Activated CD4-positive, alpha-beta memory T cell treated with anti-CD3 and anti-CD28 coated beads, Interleukin-2, amount 10 ng/mL, durations not matched to agents 7 days and 5 days (primary cell): ENCODE data around the gene C9orf78. TPM values are rescaled to one million over a fixed set of nuclear protein-coding genes. Genes with fewer than 3 reads are reported as not detected.
"Not testable (repeated sequence)": the region's sequence is repeated elsewhere in the genome, so short reads cannot be mapped to it uniquely, and the experiment has no call there.

Source experiments
- CTCF ChIA-PET: fragments of 350-600 bp; sonication (Branson Sonifier 250); formaldehyde crosslinking; loops from one replicate; lab custom pipeline; 2021; ENCODE audit warnings: antibody characterized with exemption, inconsistent platforms; lab: Charles Lee
- POLR2A ChIA-PET: fragments of 350-600 bp; sonication (Branson Sonifier 250); formaldehyde crosslinking; loops from one replicate; lab custom pipeline; 2021; ENCODE audit warnings: antibody characterized with exemption; lab: Charles Lee
- DNase-seq: peaks from one replicate; pipeline ENCODE4 v3.0.0-alpha.2; 2020
- H3K27ac Mint-ChIP-seq: one replicate; pipeline ENCODE4 v1.8.0; 2021; ENCODE audit warnings: mild to moderate bottlenecking, mixed read lengths
- H3K27me3 Mint-ChIP-seq: one replicate; pipeline ENCODE4 v1.8.0; 2021; ENCODE audit warnings: mixed read lengths
- H3K36me3 Mint-ChIP-seq: one replicate; pipeline ENCODE4 v1.8.0; 2021; ENCODE audit warnings: low read depth, mixed read lengths
- H3K4me1 Mint-ChIP-seq: one replicate; pipeline ENCODE4 v1.8.0; 2021; ENCODE audit warnings: mixed read lengths
- H3K4me3 Mint-ChIP-seq: one replicate; pipeline ENCODE4 v1.8.0; 2021; ENCODE audit warnings: mild to moderate bottlenecking, mixed read lengths
- H3K9me3 Mint-ChIP-seq: one replicate; pipeline ENCODE4 v1.8.0; 2021; ENCODE audit warnings: mixed read lengths
- total RNA-seq, 2 experiments: library from RNA; stranded (reverse); gene quantifications; one replicate each; pipeline ENCODE4 v1.2.3, GENCODE V29; 2021

The C9orf78 gene
- total RNA-seq, 2 experiments from 2014 or later: 61.6 to 66.2 TPM

DNA sequence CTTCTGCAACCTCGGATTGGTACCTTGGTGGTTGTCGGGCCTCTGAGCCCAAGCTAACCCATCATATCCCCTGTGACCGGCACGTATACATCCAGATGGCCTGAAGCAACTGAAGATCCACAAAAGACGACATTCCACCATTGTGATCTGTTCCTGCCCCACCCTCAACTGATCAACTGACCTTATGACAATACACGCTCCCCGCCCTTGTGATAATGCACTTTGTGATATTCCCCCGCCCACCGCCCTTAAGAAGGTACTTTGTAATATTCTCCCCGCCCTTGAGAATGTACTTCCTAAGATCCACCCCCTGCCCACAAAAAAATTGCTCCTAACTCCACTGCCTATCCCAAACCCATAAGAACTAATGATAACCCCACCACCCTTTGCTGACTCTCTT lies 48.6 kb downstream of the C9orf78 start:
- Mint-ChIP-seq H3K4me1 (peaks cover 13% of the 10 kb centered on the region), H3K4me3 (no peak overlapping the region)
- POLR2A ChIA-PET: interaction anchor here (1.0 to 1.6 kb wide), 2 partner anchors 60 to 61 kb away, joined by 3 read pairs; no protein-coding TSS in a partner anchor

DNA sequence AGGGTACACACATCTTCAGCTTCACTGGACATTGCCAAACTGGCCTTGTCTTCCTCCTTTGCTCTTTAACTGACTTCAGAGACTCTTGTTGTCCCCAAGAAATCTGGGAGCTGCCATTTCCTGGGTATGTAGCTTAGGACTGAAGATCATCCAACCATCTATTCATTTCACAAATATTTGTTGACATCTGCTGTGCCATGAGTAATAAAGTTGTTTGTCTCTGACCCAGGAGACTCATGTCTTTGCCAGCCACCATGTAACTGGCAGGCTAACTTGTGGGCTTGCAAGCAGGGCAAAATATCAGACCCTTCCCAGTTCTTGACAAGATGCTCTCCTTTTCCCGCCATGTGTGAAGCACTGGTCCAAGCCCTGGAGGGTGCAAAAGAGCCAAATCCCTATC lies 49.2 kb downstream of the C9orf78 start:
- Mint-ChIP-seq H3K27ac (no peak overlapping the region), H3K9me3 (no peaks in the 10 kb centered on the region), H3K27me3 (peaks cover 32% of the 10 kb centered on the region), H3K4me3 (no peak overlapping the region), H3K4me1 (peaks cover 13% of the 10 kb centered on the region), H3K36me3 (no peaks in the 10 kb centered on the region)
- no peak for DNase-seq
- POLR2A ChIA-PET: interaction anchor here (1.6 kb wide), 1 partner anchor 59 kb away, joined by 3 read pairs; no protein-coding TSS in a partner anchor
- CTCF ChIA-PET: interaction anchor here (1.0 to 5.0 kb wide), 7 partner anchors 9 to 654 kb away, joined by 3 to 47 read pairs (median 5); no protein-coding TSS in a partner anchor

More for the DNA sequence above, 48.6 kb downstream of the C9orf78 start:
- peaks cover 29% of the 10 kb centered on the region for H3K27me3 Mint-ChIP-seq
- H3K36me3 Mint-ChIP-seq: no peaks in the 10 kb centered on the region
- CTCF ChIA-PET: interaction anchor here (1.1 to 5.0 kb wide), 5 partner anchors 10 to 655 kb away, joined by 3 to 47 read pairs (median 5); no protein-coding TSS in a partner anchor
- no peaks in the 10 kb centered on the region for H3K9me3 Mint-ChIP-seq
- no peak overlapping the region for H3K27ac Mint-ChIP-seq
- DNase-seq: no peak

DNA sequence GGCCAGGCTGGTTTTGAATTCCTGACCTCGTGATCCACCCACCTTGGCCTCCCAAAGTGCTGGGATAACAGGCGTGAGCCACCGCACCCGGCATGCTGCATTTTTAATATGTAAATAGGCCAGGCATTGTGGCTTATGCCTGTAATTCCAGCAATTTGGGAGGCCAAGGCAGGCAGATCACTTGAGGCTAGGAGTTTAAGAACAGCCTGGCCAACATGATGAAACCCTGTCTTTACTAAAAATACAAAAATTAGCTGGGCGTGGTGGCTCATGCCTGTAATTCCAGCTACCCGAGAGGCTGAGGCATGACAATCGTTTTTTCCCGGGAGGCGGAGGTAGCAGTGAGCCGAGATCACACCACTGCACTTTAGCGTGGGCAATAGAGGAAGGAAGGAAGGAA lies 50.1 kb downstream of the C9orf78 start:
- DNase-seq, H3K27ac Mint-ChIP-seq, H3K4me1 Mint-ChIP-seq, H3K9me3 Mint-ChIP-seq, H3K4me3 Mint-ChIP-seq, H3K36me3 Mint-ChIP-seq: not testable (repeated sequence)
- CTCF ChIA-PET: interaction anchor here (0.5 to 5.0 kb wide), 8 partner anchors 47 to 653 kb away, joined by 3 to 47 read pairs (median 6); no protein-coding TSS in a partner anchor
- peaks cover 30% of the 10 kb centered on the region for H3K27me3 Mint-ChIP-seq
- POLR2A ChIA-PET: interaction anchor here (1.6 kb wide), 1 partner anchor 58 kb away, joined by 3 read pairs; no protein-coding TSS in a partner anchor

DNA sequence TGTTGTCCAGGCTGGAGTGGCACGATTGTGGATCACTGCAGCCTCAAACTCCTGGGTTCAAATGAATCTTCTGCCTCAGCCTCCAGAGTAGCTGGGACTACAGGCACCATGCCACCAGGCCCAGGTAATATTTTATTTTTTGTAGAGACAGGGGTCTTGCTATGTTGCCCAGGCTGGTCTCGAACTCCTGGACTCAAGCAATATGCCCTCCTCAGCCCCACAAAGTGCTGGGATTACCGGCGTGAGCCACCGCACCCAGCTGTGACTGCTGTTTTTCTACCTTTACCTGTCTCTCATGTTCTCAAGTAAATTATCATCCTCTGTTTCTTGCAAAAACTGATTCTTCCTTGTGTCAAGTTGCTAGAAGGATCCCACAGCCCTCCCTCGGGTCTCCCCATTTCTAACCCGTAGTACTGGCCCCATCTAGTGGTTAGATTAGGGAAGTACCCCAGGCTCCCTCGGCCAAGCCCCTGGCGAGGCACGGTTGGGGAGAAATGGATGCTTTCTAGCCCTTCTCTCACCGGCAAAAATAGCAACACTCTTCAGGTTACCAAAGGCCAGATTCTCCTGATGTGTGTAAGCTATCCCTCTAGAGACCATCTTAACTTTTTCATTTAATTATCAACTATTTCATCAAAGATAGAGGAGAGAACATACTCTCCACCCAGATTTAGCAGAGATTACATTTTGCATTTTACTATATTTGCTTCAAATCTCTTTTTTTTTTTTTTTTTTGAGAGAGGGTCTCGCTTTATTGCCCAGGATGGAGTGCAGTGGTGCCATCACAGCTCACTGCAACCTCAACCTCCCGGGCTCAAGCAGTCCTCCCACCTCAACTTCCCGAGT lies 51.3 kb downstream of the C9orf78 start:
- no peak overlapping the region for H3K4me3 Mint-ChIP-seq
- peaks cover 30% of the 10 kb centered on the region for H3K27me3 Mint-ChIP-seq
- no peak overlapping the region for H3K27ac Mint-ChIP-seq
- POLR2A ChIA-PET: interaction anchor here (1.1 kb wide), 1 partner anchor 46 kb away, joined by 3 read pairs; no protein-coding TSS in a partner anchor
- no peaks in the 10 kb centered on the region for H3K36me3 Mint-ChIP-seq
- peaks cover 3% of the 10 kb centered on the region for H3K4me1 Mint-ChIP-seq
- H3K9me3 Mint-ChIP-seq: no peaks in the 10 kb centered on the region
- DNase-seq: peak; percentile 74
- CTCF ChIA-PET: interaction anchor here (0.7 to 5.0 kb wide), 14 partner anchors 11 to 652 kb away, joined by 3 to 47 read pairs (median 4); partner anchors contain the start of gene PTGES

DNA sequence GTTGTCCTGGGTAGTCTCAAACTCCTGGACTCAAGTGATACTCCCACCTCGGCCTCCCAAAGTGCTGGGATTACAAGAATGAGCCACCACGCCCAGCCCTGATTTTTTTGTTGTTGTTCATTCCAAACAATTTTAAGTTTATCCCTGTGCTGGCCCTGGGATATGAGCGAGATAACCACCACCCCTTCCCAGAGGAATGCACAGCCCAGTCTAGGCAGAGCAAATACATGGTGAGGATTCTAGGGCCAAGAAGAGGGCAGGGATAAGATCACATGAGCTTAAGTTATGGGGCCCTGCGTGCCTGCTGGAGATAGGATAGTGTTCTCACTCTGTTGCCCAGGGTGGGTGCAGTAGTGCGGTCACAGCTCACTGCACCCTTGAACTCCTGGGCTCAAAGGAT lies 53.1 kb downstream of the C9orf78 start:
- no peak for DNase-seq
- peaks cover 24% of the 10 kb centered on the region for H3K27me3 Mint-ChIP-seq
- H3K27ac Mint-ChIP-seq: no peak overlapping the region
- no peaks in the 10 kb centered on the region for H3K9me3 Mint-ChIP-seq
- no peaks in the 10 kb centered on the region for H3K36me3 Mint-ChIP-seq
- ChIA-PET CTCF (interaction anchor here (0.7 to 5.0 kb wide), 6 partner anchors 9 to 318 kb away, joined by 3 to 47 read pairs (median 11); no protein-coding TSS in a partner anchor), POLR2A (interaction anchor here (1.7 kb wide), 1 partner anchor 44 kb away, joined by 5 read pairs; no protein-coding TSS in a partner anchor)
- H3K4me3 Mint-ChIP-seq: no peak overlapping the region
- peaks cover 11% of the 10 kb centered on the region for H3K4me1 Mint-ChIP-seq

DNA sequence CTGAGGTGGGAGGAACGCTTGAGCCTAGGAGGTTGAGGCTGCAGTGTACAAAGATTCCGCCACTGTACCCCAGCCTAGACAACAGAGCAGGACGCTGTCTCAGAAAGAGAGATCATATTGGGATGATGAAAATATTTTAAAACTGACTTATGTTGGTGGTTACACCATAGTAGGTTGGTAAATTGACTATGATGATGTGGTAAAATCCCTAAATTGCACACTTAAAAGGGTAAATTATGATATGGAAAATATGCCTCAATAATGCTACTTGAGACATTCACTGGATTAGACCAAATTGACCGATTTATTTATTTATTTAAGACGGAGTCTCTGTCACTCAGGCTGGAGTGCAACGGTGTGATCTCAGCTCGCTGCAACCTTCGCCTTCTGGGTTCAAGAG lies 53.9 kb downstream of the C9orf78 start:
- no peak for DNase-seq
- Mint-ChIP-seq H3K36me3 (no peaks in the 10 kb centered on the region), H3K27me3 (peaks cover 18% of the 10 kb centered on the region), H3K4me1 (peaks cover 14% of the 10 kb centered on the region), H3K9me3 (no peaks in the 10 kb centered on the region), H3K4me3 (no peak overlapping the region), H3K27ac (no peak overlapping the region)
- POLR2A ChIA-PET: interaction anchor here (1.7 kb wide), 1 partner anchor 44 kb away, joined by 5 read pairs; no protein-coding TSS in a partner anchor
- CTCF ChIA-PET: interaction anchor here (0.7 to 1.2 kb wide), 6 partner anchors 17 to 1326 kb away, joined by 3 to 5 read pairs (median 4); no protein-coding TSS in a partner anchor

DNA sequence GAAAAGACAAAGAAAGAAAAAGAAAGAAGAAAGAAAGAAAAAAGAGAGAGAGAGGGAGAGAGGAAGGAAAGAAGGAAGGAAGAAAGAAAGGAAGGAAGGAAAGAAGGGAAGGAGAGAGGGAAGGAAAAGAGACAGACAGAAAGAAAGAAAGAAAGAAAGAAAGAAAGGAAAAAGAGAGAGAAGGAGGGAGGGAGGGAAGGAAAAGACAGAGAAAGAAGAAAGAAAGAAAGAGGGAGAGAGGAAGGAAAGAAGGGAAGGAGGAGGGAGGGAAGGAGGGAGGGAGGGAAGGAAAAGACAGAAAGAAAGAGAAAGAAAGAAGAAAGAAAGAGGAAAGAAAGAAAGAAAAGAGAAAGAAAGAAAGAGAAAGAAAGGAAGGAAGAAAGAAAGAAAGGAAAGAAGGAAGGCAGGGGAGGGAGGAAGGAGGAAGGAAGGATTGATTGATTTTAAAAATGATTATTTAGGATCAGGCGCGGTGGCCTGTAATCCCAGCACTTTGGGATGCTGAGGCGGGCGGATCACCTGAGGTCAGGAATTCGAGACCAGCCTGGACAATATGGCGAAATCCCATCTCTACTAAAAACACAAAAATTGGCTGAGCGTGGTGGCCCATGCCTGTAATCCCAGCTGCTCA lies 55.4 kb downstream of the C9orf78 start:
- H3K9me3 Mint-ChIP-seq: no peaks in the 10 kb centered on the region
- H3K27me3 Mint-ChIP-seq: peaks cover 18% of the 10 kb centered on the region
- peaks cover 14% of the 10 kb centered on the region for H3K4me1 Mint-ChIP-seq
- CTCF ChIA-PET: interaction anchor here (1.2 kb wide), 1 partner anchor 43 kb away, joined by 5 read pairs; no protein-coding TSS in a partner anchor
- POLR2A ChIA-PET: no interaction called here
- H3K36me3 Mint-ChIP-seq: no peaks in the 10 kb centered on the region
- no peak for DNase-seq
- no peak overlapping the region for H3K27ac Mint-ChIP-seq
- H3K4me3 Mint-ChIP-seq: no peak overlapping the region

DNA sequence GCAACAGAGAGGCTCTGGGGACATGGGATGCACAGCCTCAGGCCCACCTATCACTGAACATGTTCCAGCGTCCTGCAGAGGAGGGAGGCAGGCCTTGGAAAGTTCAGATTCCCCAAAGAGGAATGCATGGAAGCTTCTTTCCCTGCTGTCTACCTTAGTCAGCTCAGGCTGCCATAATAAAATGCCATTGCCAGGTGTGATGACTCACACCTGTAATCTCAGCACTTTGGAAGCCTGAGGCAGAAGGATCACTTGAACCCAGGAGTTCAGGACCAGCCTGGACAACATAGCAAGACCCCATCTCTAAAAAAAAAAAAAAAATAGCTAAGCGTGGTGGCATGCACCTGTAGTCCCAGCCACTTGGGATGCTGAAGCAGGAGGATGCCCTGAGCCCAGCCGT lies 56.6 kb downstream of the C9orf78 start:
- H3K9me3 Mint-ChIP-seq: no peaks in the 10 kb centered on the region
- CTCF ChIA-PET: interaction anchor here (0.6 to 2.5 kb wide), 2 partner anchors 41 to 52 kb away, joined by 4 to 13 read pairs; no protein-coding TSS in a partner anchor
- POLR2A ChIA-PET: no interaction called here
- H3K4me1 Mint-ChIP-seq: peaks cover 11% of the 10 kb centered on the region
- DNase-seq: no peak
- H3K4me3 Mint-ChIP-seq: no peak overlapping the region
- no peaks in the 10 kb centered on the region for H3K36me3 Mint-ChIP-seq
- H3K27me3 Mint-ChIP-seq: peaks cover 18% of the 10 kb centered on the region
- no peak overlapping the region for H3K27ac Mint-ChIP-seq

DNA sequence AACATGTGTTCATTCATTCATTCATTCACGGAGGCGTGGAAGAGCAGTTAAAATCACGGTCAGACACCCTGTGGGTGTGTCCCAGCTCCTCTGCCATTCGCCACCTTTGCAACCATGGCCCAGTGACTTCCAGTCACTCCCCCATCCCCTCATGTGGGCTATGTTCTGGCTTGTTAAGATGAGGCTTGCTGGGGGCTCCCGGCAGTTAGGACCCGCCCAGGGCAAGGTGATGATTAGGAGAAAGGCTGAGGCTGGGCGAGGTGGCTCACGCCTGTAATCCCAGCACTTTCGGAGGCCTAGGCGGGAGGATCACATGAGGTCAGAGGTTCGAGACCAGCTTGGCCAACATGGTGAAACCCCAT lies 57.3 kb downstream of the C9orf78 start:
- no peaks in the 10 kb centered on the region for H3K36me3 Mint-ChIP-seq
- no peak overlapping the region for H3K4me3 Mint-ChIP-seq
- H3K27ac Mint-ChIP-seq: no peak overlapping the region
- no peak for DNase-seq
- ChIA-PET CTCF (interaction anchor here (1.1 to 2.5 kb wide), 3 partner anchors 9 to 40 kb away, joined by 3 to 13 read pairs (median 5); no protein-coding TSS in a partner anchor), POLR2A (no interaction called here)
- H3K4me1 Mint-ChIP-seq: peaks cover 11% of the 10 kb centered on the region
- H3K9me3 Mint-ChIP-seq: no peaks in the 10 kb centered on the region
- H3K27me3 Mint-ChIP-seq: peaks cover 18% of the 10 kb centered on the region

Other genes with a start within 250 kb of the C9orf78 start
- not detected for gene C9orf50, start 214.2 kb downstream of the C9orf78 start, total RNA-seq
- 10 to 100 TPM; 34.2 to 38.7 TPM for gene NTMT1, start 209.1 kb downstream of the C9orf78 start, total RNA-seq
- gene ASB6, start 193.1 kb downstream of the C9orf78 start, total RNA-seq: 10 to 100 TPM; 22.5 to 23.4 TPM
- not detected for gene PRRX2, start 169.6 kb downstream of the C9orf78 start, total RNA-seq
- gene PTGES, start 82.2 kb downstream of the C9orf78 start, total RNA-seq: not detected
- 10 to 100 TPM; 29.0 to 30.8 TPM for gene TOR1B, start 32.1 kb downstream of the C9orf78 start, total RNA-seq
- 10 to 100 TPM; 54.6 to 56.9 TPM for gene TOR1A, start 11.1 kb downstream of the C9orf78 start, total RNA-seq
- gene USP20, start 183 bp upstream of the C9orf78 start, total RNA-seq: 10 to 100 TPM; 86.4 to 87.6 TPM
- gene FNBP1, start 207.9 kb upstream of the C9orf78 start, total RNA-seq: 100 to 1,000 TPM; 208 to 213 TPM
- 10 to 100 TPM; 25.1 to 26.3 TPM for gene GPR107, start 218.6 kb upstream of the C9orf78 start, total RNA-seq